HG02610 (cell line): ENCODE results near the gene TYW1B.
"Not testable (repeated sequence)": the region's sequence is repeated elsewhere in the genome, so short reads cannot be mapped to it uniquely, and the experiment has no call there.

Experiments used
- ATAC-seq: cut with Tn5 transposase; IDR thresholded peaks from one replicate; pipeline ENCODE4 v1.9.1; 2021; ENCODE audit warnings: mild to moderate bottlenecking, moderate library complexity; ENCODE audit not compliant: unreplicated experiment

TYW1B gene, protein sequence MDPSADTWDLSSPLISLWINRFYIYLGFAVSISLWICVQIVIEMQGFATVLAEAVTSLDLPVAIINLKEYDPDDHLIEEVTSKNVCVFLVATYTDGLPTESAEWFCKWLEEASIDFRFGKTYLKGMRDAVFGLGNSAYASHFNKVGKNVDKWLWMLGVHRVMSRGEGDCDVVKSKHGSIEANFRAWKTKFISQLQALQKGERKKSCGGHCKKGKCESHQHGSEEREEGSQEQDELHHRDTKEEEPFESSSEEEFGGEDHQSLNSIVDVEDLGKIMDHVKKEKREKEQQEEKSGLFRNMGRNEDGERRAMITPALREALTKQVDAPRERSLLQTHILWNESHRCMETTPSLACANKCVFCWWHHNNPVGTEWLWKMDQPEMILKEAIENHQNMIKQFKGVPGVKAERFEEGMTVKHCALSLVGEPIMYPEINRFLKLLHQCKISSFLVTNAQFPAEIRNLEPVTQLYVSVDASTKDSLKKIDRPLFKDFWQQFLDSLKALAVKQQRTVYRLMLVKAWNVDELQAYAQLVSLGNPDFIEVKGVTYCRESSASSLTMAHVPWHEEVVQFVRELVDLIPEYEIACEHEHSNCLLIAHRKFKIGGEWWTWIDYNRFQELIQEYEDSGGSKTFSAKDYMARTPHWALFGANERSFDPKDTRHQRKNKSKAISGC

DNA sequence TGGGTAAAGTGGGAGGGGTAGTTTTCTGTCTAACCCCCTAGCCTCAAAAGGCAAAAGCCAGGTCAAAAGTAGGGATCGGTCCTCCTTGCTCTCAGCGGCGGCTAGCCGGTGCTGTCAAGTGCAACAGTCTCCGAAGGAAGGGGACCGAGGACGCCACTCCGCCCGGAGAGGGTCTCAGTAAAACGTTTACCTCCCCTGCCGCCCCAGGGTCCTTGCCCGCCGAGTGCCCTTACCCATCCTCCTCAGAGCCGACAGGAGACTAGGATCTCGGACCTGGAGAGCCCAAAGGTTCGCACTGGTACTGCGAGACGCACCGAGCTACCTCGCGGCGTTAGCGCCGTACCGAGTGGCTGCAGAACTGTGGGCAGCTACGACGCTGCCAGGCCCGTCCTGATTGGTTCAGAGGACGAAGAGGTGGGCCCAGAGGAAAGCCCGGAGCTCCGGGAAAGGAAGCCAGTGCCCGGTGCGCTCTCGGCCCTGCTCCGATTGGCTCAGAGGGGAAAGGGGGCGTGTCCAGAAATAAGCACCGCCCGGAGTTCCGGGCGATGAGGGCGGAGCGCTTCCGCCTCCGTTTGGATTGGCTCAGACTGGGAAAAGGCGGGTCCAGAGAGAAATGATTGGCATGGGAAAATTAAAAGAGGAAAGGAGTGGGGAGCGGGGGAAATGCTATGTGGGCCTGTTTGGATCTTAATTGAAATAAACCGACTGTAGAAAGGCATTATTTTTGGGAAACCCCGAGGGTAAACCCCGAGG lies at the start of gene TYW1B:
Gene TYW1B (minus strand): TSS at position 362 of the 753 bp plus-strand sequence. CDS start 125 bp downstream, at position 237.
- ATAC-seq, result peak; percentile 94

- ATAC-seq, result not testable (repeated sequence)
These were observed 39.6 kb upstream of the TYW1B start for GRCh38 chr7:72867591-72867990.

GRCh38 chr7:72858846-72859400 lies 30.9 kb upstream of the TYW1B start:
- ATAC-seq, result not testable (repeated sequence)

DNA sequence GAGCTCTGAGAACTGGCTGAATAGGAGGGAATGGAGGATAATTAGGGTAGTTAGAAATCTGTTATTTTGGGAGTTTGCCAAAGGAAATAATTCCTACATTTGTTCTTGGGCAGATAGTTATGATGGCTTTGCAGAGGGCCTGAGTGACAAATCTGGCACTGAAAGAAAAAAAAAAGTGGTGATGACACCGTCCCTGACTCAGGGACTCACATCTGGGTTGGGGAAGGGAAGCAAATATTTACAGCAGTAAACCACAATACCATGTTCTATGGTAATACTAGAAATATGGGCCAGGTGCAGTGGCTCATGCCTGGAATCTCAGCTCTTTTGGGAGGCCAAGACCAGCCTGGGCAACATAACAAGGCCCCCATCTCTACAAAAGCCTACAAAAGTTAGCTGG lies 29.9 kb upstream of the TYW1B start:
- not testable (repeated sequence) for ATAC-seq

DNA sequence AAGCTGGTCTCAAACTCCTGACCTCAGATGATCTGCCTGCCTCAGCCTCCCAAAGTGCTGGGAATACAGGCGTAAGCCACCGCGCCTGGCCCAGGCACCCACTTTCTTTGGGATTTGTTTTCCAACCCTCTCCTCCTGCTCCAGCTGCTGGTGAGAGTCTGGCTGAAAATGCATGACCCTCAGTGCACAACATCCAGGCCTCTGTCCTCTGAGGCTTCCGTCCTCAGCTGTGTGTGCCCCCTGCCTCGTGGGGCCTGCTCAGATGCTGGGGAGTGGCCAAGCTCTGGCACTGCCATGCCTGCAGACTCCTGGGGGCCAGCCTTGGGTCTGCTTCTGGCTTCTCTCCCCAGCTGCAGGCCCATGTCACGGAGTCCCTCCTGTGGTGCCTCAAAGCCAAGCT lies 27.3 kb upstream of the TYW1B start:
- ATAC-seq, result not testable (repeated sequence)

- not testable (repeated sequence) for ATAC-seq
These were observed 24.9 kb upstream of the TYW1B start for GRCh38 chr7:72852937-72853336.

- ATAC-seq, result not testable (repeated sequence)
These were observed 22.7 kb upstream of the TYW1B start for GRCh38 chr7:72850746-72851145.

- not testable (repeated sequence) for ATAC-seq
These were observed 16.1 kb upstream of the TYW1B start for GRCh38 chr7:72844146-72844545.

- not testable (repeated sequence) for ATAC-seq
These were observed 15.2 kb upstream of the TYW1B start for GRCh38 chr7:72843166-72843565.

- ATAC-seq, result not testable (repeated sequence)
These were observed 13.0 kb upstream of the TYW1B start for GRCh38 chr7:72840966-72841511.

- ATAC-seq, result not testable (repeated sequence)
These were observed 10.3 kb upstream of the TYW1B start for GRCh38 chr7:72838315-72838714.

- not testable (repeated sequence) for ATAC-seq
These were observed 9.3 kb upstream of the TYW1B start for GRCh38 chr7:72837291-72837690.

- ATAC-seq, result not testable (repeated sequence)
These were observed 2.6 kb upstream of the TYW1B start for GRCh38 chr7:72830567-72830966.

DNA sequence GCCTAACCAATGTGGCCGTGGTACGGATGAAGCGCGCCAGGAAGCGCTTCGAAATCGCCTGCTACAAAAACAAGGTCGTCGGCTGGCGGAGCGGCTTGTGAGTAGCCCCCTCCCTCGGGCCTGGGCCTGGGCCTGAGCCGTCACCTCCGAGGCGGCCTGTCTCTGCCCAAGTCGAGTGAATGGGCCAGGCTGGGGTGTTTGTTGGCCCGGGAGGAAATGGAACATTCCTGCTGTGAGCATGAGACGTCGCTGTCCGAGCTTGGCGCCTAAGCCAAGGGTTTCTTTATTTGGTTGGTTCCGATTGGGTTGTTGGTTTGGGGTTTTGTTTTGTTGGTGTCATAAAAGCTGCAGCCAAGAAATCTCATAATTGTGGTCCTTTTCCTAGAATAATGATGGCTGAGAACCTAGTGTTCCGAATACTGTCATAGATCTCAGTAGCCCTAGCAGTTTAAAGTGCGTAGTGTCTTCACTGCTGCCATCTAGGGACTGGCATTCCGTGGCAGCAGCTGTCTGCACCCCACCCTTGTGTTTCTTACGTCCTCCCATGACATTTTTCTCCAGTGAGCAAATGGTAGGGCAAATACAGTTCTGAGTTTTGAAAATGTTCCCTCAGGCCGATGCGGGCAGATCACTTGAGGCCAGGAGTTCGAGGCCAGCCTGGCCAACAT lies 1.8 kb upstream of the TYW1B start:
- peak; percentile 25 for ATAC-seq

DNA sequence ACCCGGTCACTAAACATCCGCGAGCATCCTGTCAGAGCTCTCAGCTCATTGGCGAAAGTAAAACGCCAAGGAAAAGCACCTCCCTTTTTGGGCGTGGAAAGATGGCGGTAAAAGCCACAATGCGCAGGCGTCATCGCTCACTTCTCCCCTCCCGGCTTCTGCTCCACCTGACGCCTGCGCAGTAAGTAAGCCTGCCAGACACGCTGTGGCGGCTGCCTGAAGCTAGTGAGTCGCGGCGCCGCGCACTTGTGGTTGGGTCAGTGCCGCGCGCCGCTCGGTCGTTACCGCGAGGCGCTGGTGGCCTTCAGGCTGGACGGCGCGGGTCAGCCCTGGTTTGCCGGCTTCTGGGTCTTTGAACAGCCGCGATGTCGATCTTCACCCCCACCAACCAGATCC lies 1.3 kb upstream of the TYW1B start:
- peak; percentile 49 for ATAC-seq

GRCh38 chr7:72823765-72824732 lies 4.0 kb downstream of the TYW1B start:
- not testable (repeated sequence) for ATAC-seq

- ATAC-seq, result not testable (repeated sequence)
These were observed 5.5 kb downstream of the TYW1B start for GRCh38 chr7:72822497-72822896.

DNA sequence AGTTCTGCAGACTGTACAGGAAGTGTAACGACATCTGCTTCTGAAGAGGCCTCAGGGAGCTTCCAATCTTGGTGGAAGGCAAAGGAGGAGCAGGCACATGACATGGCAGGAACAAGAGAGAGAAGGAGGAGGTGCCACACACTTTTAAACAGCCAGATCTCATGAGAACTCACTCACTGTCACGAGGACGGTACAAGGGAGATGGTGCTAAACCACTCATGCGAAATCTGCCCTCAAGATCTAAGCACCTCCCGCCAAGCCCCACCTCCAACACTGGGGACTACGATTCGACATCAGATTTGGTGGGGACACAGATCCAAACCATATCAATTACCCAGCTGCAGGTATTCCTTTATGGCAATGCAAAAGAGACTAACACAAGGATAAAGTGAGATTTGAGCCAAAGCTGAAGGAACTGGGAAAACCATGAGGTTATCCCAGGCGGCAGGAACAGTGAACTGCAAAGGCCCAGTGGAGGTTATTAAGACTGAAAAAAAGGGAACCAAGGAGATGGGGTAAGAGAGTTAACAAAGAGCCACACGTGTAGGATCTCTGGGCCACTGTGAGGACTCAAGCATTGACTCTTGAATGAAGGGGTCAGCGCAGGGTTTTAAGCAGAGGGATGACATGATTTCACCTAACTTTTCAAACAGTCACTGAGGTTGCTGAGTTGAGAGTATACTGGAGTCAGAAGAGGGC lies 9.2 kb downstream of the TYW1B start:
- ATAC-seq, result not testable (repeated sequence)
